HL-60 (cell line): ENCODE measurements around the gene SNX8.
A peak's percentile ranks its signal among the peaks of the same experiment; 100 is the strongest.

ENCODE experiments used
- DNase-seq, 2 experiments: peaks; one replicate each; pipeline ENCODE4 v3.0.0-alpha.2; 2010 to 2020; ENCODE audit warnings: low read depth in 1 of 2, low spot score in 1 of 2
- H3K27ac ChIP-seq: fragments of 250-450 bp; sonication (Bioruptor Pico); replicated peaks from 2 replicates; pipeline ENCODE4 v1.5.1; 2020; ENCODE audit warnings: mild to moderate bottlenecking, moderate library complexity
- H3K27me3 ChIP-seq: fragments of 250-450 bp; sonication (Bioruptor Pico); 2 replicates; pipeline ENCODE4 v1.5.1; 2021; ENCODE audit warnings: mild to moderate bottlenecking, moderate library complexity; ENCODE audit not compliant: insufficient read depth, poor library complexity, severe bottlenecking
- H3K4me3 ChIP-seq: replicated peaks from 2 replicates; pipeline ENCODE4 v1.5.1; 2011; ENCODE audit warnings: mild to moderate bottlenecking, control low read depth, low read length; ENCODE audit not compliant: insufficient read depth
- CTCF ChIP-seq: IDR thresholded peaks from one replicate; pipeline ENCODE4 v1.5.1; 2011; ENCODE audit warnings: low read length, control low read depth, inconsistent platforms; ENCODE audit not compliant: insufficient read depth
- GABPA ChIP-seq: IDR thresholded peaks from 2 replicates; pipeline ENCODE4 v1.6.1; 2012; ENCODE audit warnings: low read depth
- POLR2AphosphoS5 ChIP-seq: IDR thresholded peaks from 2 replicates; pipeline ENCODE4 v1.6.1; 2012; ENCODE audit warnings: low read depth
- REST ChIP-seq: IDR thresholded peaks from 2 replicates; pipeline ENCODE4 v1.6.1; 2012; ENCODE audit warnings: low read depth; ENCODE audit not compliant: insufficient replicate concordance
- SPI1 ChIP-seq: IDR thresholded peaks from 2 replicates; pipeline ENCODE4 v1.6.1; 2012; ENCODE audit warnings: low read depth, mild to moderate bottlenecking, borderline replicate concordance
- long read RNA-seq: library from polyadenylated mRNA; unstranded; transcript quantifications from one replicate; pipeline ENCODE4 v2.0.0, GENCODE V29; 2020

Gene SNX8
- long read RNA-seq, full-length matches to known transcripts, result 116 of 130 reads
- long read RNA-seq, partial matches to known transcripts, result 4 of 130 reads
- long read RNA-seq, other reads (novel, unspliced or antisense), result 10 of 130 reads

- Histone ChIP-seq H3K27ac (peak within 1 kb of the TSS; percentile 64), H3K4me3 (peak within 1 kb of the TSS; percentile 91), H3K27me3 (no peaks in the 10 kb centered on the region)
- peak; percentile 77 to 86 for DNase-seq
- TF ChIP-seq SPI1, result peak; percentile 86
- no peak for TF ChIP-seq REST
Measured at GRCh38 chr7:2314209-2314955, at the start of gene SNX8. Gene SNX8, minus strand, starts transcription at chr7:2314441. Its CDS starts 20 bp downstream, at chr7:2314421.

GRCh38 chr7:2362385-2363088 is 48.3 kb upstream of the SNX8 start:
- no peak overlapping the region for H3K4me3 ChIP-seq
- H3K27me3 ChIP-seq, result no peaks in the 10 kb centered on the region
- DNase-seq, result no peak
- H3K27ac ChIP-seq, result no peak overlapping the region
- TF ChIP-seq REST, result no peak
- no peak for TF ChIP-seq CTCF
- TF ChIP-seq GABPA, result no peak
- TF ChIP-seq POLR2AphosphoS5, result no peak
- TF ChIP-seq SPI1, result no peak

GRCh38 chr7:2360796-2361195 is 46.6 kb upstream of the SNX8 start:
- no peaks in the 10 kb centered on the region for H3K27me3 ChIP-seq
- no peak overlapping the region for H3K4me3 ChIP-seq
- TF ChIP-seq GABPA (no peak), REST (no peak), CTCF (no peak), POLR2AphosphoS5 (no peak), SPI1 (no peak)
- no peak for DNase-seq
- H3K27ac ChIP-seq, result no peak overlapping the region
